ENCODE data around the gene ZFHX3. TPM values are rescaled to one million over a fixed set of nuclear protein-coding genes. Genes with fewer than 3 reads are reported as not detected.

Gene ZFHX3
- polyA plus RNA-seq, 1 donor from 2014 or later, result 26.4 TPM

- peaks cover 43% of the 10 kb centered on the region for H3K36me3 ChIP-seq (ENCODE audit: insufficient read depth, low read length)
- no peak overlapping the region for H2AFZ ChIP-seq (ENCODE audit: low read depth, low read length)
- peak overlapping the region; percentile 3 for H3K27ac ChIP-seq (ENCODE audit: low read length)
- no peaks in the 10 kb centered on the region for H3K27me3 ChIP-seq (ENCODE audit: insufficient read depth, low read depth, low read length)
- peaks cover 96% of the 10 kb centered on the region for H4K20me1 ChIP-seq (ENCODE audit: insufficient read depth)
- no peak overlapping the region for H3K4me2 ChIP-seq (ENCODE audit: low read length)
- H3K9ac ChIP-seq (ENCODE audit: low read length), result no peak overlapping the region
- TF ChIP-seq, protein P1, sequence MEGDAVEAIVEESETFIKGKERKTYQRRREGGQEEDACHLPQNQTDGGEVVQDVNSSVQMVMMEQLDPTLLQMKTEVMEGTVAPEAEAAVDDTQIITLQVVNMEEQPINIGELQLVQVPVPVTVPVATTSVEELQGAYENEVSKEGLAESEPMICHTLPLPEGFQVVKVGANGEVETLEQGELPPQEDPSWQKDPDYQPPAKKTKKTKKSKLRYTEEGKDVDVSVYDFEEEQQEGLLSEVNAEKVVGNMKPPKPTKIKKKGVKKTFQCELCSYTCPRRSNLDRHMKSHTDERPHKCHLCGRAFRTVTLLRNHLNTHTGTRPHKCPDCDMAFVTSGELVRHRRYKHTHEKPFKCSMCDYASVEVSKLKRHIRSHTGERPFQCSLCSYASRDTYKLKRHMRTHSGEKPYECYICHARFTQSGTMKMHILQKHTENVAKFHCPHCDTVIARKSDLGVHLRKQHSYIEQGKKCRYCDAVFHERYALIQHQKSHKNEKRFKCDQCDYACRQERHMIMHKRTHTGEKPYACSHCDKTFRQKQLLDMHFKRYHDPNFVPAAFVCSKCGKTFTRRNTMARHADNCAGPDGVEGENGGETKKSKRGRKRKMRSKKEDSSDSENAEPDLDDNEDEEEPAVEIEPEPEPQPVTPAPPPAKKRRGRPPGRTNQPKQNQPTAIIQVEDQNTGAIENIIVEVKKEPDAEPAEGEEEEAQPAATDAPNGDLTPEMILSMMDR (IDR thresholded peaks at IDR 0.05; ENCODE audit: poor library complexity, severe bottlenecking), result no peak
- TF ChIP-seq REST (IDR thresholded peaks at IDR 0.05; ENCODE audit: borderline replicate concordance) (no peak), SMC3 (conservative IDR thresholded peaks at IDR 0.05; ENCODE audit: poor library complexity) (no peak), MXI1 (conservative IDR thresholded peaks at IDR 0.05; ENCODE audit: poor library complexity, severe bottlenecking) (no peak), EP300 (conservative IDR thresholded peaks at IDR 0.05; ENCODE audit: poor library complexity, severe bottlenecking) (no peak), RAD21 (conservative IDR thresholded peaks at IDR 0.05) (no peak), TAF1 (IDR thresholded peaks at IDR 0.05; ENCODE audit: low read depth) (no peak), POLR2AphosphoS5 (IDR thresholded peaks at IDR 0.05) (no peak), EZH2 (IDR thresholded peaks at IDR 0.05; ENCODE audit: borderline replicate concordance, insufficient read depth, low read length, poor library complexity, severe bottlenecking) (no peak)
- peaks cover 98% of the 10 kb centered on the region for H3K79me2 ChIP-seq (replicated peaks; ENCODE audit: insufficient read depth, low read length)
- no peak overlapping the region for H3K4me3 ChIP-seq (ENCODE audit: low read length)
- peaks cover 3% of the 10 kb centered on the region for H3F3A ChIP-seq (ENCODE audit: insufficient read depth, low read length, poor library complexity, severe bottlenecking)
- no peaks in the 10 kb centered on the region for H3K9me3 ChIP-seq (ENCODE audit: low read length)
- no peaks in the 10 kb centered on the region for H3K9me2 ChIP-seq (ENCODE audit: insufficient read depth, low read length)
These were observed 95.1 kb downstream of the ZFHX3 start for GRCh38 chr16:72952811-72953271.

- Histone ChIP-seq H3K27ac (ENCODE audit: low read length) (no peak overlapping the region), H3K4me3 (ENCODE audit: low read length) (no peak overlapping the region), H3K9me2 (ENCODE audit: insufficient read depth, low read length) (no peaks in the 10 kb centered on the region), H3K9me3 (ENCODE audit: low read length) (no peaks in the 10 kb centered on the region), H4K20me1 (ENCODE audit: insufficient read depth) (peaks cover 96% of the 10 kb centered on the region), H3K36me3 (ENCODE audit: insufficient read depth, low read length) (peaks cover 43% of the 10 kb centered on the region), H3F3A (ENCODE audit: insufficient read depth, low read length, poor library complexity, severe bottlenecking) (peaks cover 3% of the 10 kb centered on the region), H3K27me3 (ENCODE audit: insufficient read depth, low read depth, low read length) (no peaks in the 10 kb centered on the region), H2AFZ (ENCODE audit: low read depth, low read length) (no peak overlapping the region), H3K79me2 (replicated peaks; ENCODE audit: insufficient read depth, low read length) (peaks cover 98% of the 10 kb centered on the region), H3K9ac (ENCODE audit: low read length) (no peak overlapping the region), H3K4me2 (ENCODE audit: low read length) (no peak overlapping the region)
- TF ChIP-seq MXI1 (conservative IDR thresholded peaks at IDR 0.05; ENCODE audit: poor library complexity, severe bottlenecking) (no peak), POLR2AphosphoS5 (IDR thresholded peaks at IDR 0.05) (peak; percentile 3)
These were observed 95.5 kb downstream of the ZFHX3 start for GRCh38 chr16:72952404-72952803.

Data from neural cell (in vitro differentiated cells).